Measurements from ENCODE around the gene RASSF1.

GRCh38 chr3:50302095-50303012 is 38.3 kb downstream of the RASSF1 start:
- TF ChIP-seq KDM5A (IDR thresholded peaks at IDR 0.05; ENCODE audit: borderline replicate concordance, low read length) (peak; percentile 20; the same call in 1 of the 2 replicates), NFATC3 (CRISPR knock-in tag; IDR thresholded peaks at IDR 0.05) (0 out of 2 replicates have a peak, but pooled peaks have one; percentile 34), RORA (CRISPR knock-in tag; IDR thresholded peaks at IDR 0.05) (no peak), PPARG (CRISPR knock-in tag; conservative IDR thresholded peaks at IDR 0.05) (no peak), SMC3 (IDR thresholded peaks at IDR 0.05; ENCODE audit: low read length) (no peak)
